ENCODE data around the gene PTBP2.

DNA sequence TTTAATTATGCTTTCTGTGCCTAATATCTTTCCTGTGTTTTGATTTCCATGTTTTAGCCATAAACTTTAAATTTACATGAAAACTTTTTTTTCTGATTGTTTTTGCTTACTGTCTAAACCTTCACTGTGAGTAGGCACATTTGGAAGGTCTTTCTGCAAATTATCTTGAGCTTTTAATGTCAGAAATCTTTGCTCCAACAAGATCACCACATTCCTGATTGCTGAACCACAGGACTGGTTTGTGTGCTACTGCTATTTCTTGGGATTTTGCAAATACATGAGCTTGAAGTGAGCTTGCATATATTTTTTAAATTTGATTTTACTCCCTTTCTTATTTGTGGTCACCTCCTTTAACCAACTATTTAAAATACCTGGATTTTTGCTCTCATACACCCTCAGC lies 61.3 kb downstream of the PTBP2 start:
- TF ChIP-seq, protein P1, sequence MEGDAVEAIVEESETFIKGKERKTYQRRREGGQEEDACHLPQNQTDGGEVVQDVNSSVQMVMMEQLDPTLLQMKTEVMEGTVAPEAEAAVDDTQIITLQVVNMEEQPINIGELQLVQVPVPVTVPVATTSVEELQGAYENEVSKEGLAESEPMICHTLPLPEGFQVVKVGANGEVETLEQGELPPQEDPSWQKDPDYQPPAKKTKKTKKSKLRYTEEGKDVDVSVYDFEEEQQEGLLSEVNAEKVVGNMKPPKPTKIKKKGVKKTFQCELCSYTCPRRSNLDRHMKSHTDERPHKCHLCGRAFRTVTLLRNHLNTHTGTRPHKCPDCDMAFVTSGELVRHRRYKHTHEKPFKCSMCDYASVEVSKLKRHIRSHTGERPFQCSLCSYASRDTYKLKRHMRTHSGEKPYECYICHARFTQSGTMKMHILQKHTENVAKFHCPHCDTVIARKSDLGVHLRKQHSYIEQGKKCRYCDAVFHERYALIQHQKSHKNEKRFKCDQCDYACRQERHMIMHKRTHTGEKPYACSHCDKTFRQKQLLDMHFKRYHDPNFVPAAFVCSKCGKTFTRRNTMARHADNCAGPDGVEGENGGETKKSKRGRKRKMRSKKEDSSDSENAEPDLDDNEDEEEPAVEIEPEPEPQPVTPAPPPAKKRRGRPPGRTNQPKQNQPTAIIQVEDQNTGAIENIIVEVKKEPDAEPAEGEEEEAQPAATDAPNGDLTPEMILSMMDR (conservative IDR thresholded peaks at IDR 0.05; ENCODE audit: low read length): no peak
- TF ChIP-seq EZH2phosphoT487 (IDR thresholded peaks at IDR 0.05; ENCODE audit: borderline replicate concordance): no peak

Measured in Loucy (cell line).